PC-3 (cell line): ENCODE data around the gene LCA5L. TPM values are rescaled to one million over a fixed set of nuclear protein-coding genes. Genes with fewer than 3 reads are reported as not detected.

ENCODE experiments used
- ATAC-seq: fragments of 200-7000 bp; cut with Tn5 transposase; 2 replicates; pipeline ENCODE4 v1.9.1; 2020; ENCODE audit warnings: mild to moderate bottlenecking, moderate library complexity
- BruUV-seq: library from RNA; stranded (reverse); fragments of 400-500 nt; replicated peaks from 2 replicates; lab custom pipeline; 2021; lab: Mats Ljungman, UMichigan
- CTCF ChIA-PET: fragments of 300-600 bp; sonication (Branson Sonifier 250); formaldehyde crosslinking; loops from one replicate; lab custom pipeline; 2022; ENCODE audit warnings: antibody characterized with exemption; lab: Charles Lee
- POLR2A ChIA-PET: fragments of 300-600 bp; sonication (Branson Sonifier 250); formaldehyde crosslinking; loops from one replicate; lab custom pipeline; 2022; ENCODE audit warnings: antibody characterized with exemption; ENCODE audit not compliant: unreplicated experiment; lab: Charles Lee
- DNase-seq: peaks from one replicate; pipeline ENCODE4 v3.0.0-alpha.2; 2015
- H2AFZ ChIP-seq: fragments of 300-600 bp; sonication (generic); 2 replicates; pipeline ENCODE4 v1.6.0; 2016; ENCODE audit warnings: antibody characterized with exemption, low read length
- H3F3A ChIP-seq: fragments of 300-600 bp; sonication (generic); one replicate; pipeline ENCODE4 v1.6.0; 2017; ENCODE audit warnings: antibody characterized with exemption, low read length, control low read depth, mild to moderate bottlenecking; ENCODE audit not compliant: unreplicated experiment
- H3K27ac ChIP-seq: fragments of 300-600 bp; sonication (generic); 2 replicates; pipeline ENCODE4 v1.5.1; 2016; ENCODE audit warnings: mild to moderate bottlenecking, low read length
- H3K27me3 ChIP-seq: fragments of 300-600 bp; sonication (generic); 2 replicates; pipeline ENCODE4 v1.6.1; 2016; ENCODE audit warnings: low read length, mixed read lengths
- H3K36me3 ChIP-seq: fragments of 300-600 bp; sonication (generic); 2 replicates; pipeline ENCODE4 v1.6.1; 2016; ENCODE audit warnings: low read depth, mixed run types, low read length, mixed read lengths
- H3K4me1 ChIP-seq: fragments of 300-600 bp; sonication (generic); 2 replicates; pipeline ENCODE4 v1.5.1; 2016; ENCODE audit warnings: low read length; ENCODE audit not compliant: insufficient read depth
- H3K4me2 ChIP-seq: fragments of 300-600 bp; sonication (generic); 2 replicates; pipeline ENCODE4 v1.6.0; 2016; ENCODE audit warnings: low read length
- H3K4me3 ChIP-seq: fragments of 300-600 bp; sonication (generic); 2 replicates; pipeline ENCODE4 v1.5.1; 2016; ENCODE audit warnings: mild to moderate bottlenecking, low read length, mixed read lengths
- H3K79me2 ChIP-seq: fragments of 300-600 bp; sonication (generic); 2 replicates; pipeline ENCODE4 v1.6.1; 2017; ENCODE audit warnings: low read length, mixed read lengths
- H3K9ac ChIP-seq: fragments of 300-600 bp; sonication (generic); 2 replicates; pipeline ENCODE4 v1.6.0; 2016; ENCODE audit warnings: mild to moderate bottlenecking, low read length
- H3K9me2 ChIP-seq: fragments of 300-600 bp; sonication (generic); replicated peaks from 2 replicates; pipeline ENCODE4 v1.6.1; 2016; ENCODE audit warnings: mixed run types, low read length, mixed read lengths
- H3K9me3 ChIP-seq: fragments of 300-600 bp; sonication (generic); 2 replicates; pipeline ENCODE4 v1.6.1; 2016; ENCODE audit warnings: low read length, mixed read lengths
- H4K20me1 ChIP-seq: fragments of 300-600 bp; sonication (generic); 2 replicates; pipeline ENCODE4 v1.6.1; 2016; ENCODE audit warnings: low read length, mixed read lengths
- EZH2 ChIP-seq: fragments of 300-600 bp; sonication (generic); IDR thresholded peaks from one replicate; pipeline ENCODE4 v1.6.1; 2017; ENCODE audit warnings: antibody characterized with exemption, mild to moderate bottlenecking, low read length; ENCODE audit not compliant: unreplicated experiment
- EZH2phosphoT487 ChIP-seq: fragments of 300-600 bp; sonication (generic); IDR thresholded peaks from 2 replicates; pipeline ENCODE4 v1.6.1; 2018; ENCODE audit warnings: mild to moderate bottlenecking, antibody characterized with exemption, low read length, borderline replicate concordance
- intact Hi-C: fragments of 100-400 bp; cut with micrococcal nuclease; formaldehyde crosslinking; loops from 2 replicates; pipeline ENCODE4 v1.9.0; 2023
- total RNA-seq: library from RNA; depleted of rRNA; stranded (reverse); fragments of >200 nt; gene quantifications from 2 replicates; pipeline ENCODE4 v1.2.3, GENCODE V29; 2014
- TF ChIP-seq, protein P1 (sequence below): fragments of 300-600 bp; sonication (generic); conservative IDR thresholded peaks from 2 replicates; pipeline ENCODE4 v1.5.1; 2017; ENCODE audit warnings: antibody characterized with exemption, low read depth, mild to moderate bottlenecking, low read length

Gene LCA5L
- total RNA-seq, 1 experiment from 2014 or later, result 0.40 TPM

DNA sequence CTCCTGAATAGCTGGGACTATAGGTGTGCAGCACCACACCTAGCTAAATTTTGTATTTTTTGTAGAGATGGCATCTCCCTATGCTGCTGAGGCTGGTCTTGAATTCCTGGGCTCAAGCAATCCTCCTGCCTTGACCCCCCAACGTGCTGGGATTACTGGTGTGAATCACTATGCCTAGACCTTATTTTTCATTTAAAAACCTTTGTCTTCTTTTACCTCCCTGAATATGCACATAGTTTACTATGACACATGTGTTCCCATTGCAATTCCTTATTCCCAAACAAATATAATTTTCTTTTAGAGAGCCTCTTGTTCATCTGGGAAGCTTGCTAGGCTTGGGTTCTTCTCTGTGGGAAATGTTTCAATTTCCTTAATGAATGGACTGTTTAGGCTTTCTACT is 23.0 kb upstream of the LCA5L start:
- H2AFZ ChIP-seq, result no peak overlapping the region
- no peak for DNase-seq
- H3F3A ChIP-seq, result no peaks in the 10 kb centered on the region
- BruUV-seq, result no TSS peak
- no peaks in the 10 kb centered on the region for H3K36me3 ChIP-seq
- intact Hi-C loops, result no loop called here
- no peak overlapping the region for H3K9ac ChIP-seq
- ATAC-seq, result no peak
- H3K27ac ChIP-seq, result no peak overlapping the region
- TF ChIP-seq EZH2 (no peak), EZH2phosphoT487 (no peak)
- TF ChIP-seq, protein P1, sequence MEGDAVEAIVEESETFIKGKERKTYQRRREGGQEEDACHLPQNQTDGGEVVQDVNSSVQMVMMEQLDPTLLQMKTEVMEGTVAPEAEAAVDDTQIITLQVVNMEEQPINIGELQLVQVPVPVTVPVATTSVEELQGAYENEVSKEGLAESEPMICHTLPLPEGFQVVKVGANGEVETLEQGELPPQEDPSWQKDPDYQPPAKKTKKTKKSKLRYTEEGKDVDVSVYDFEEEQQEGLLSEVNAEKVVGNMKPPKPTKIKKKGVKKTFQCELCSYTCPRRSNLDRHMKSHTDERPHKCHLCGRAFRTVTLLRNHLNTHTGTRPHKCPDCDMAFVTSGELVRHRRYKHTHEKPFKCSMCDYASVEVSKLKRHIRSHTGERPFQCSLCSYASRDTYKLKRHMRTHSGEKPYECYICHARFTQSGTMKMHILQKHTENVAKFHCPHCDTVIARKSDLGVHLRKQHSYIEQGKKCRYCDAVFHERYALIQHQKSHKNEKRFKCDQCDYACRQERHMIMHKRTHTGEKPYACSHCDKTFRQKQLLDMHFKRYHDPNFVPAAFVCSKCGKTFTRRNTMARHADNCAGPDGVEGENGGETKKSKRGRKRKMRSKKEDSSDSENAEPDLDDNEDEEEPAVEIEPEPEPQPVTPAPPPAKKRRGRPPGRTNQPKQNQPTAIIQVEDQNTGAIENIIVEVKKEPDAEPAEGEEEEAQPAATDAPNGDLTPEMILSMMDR, result no peak
- no peaks in the 10 kb centered on the region for H3K27me3 ChIP-seq
- H3K9me3 ChIP-seq, result no peaks in the 10 kb centered on the region
- no peak overlapping the region for H3K4me3 ChIP-seq
- no peak overlapping the region for H3K4me2 ChIP-seq
- CTCF ChIA-PET, result no interaction called here
- H3K9me2 ChIP-seq, result no peaks in the 10 kb centered on the region
- POLR2A ChIA-PET, result no interaction called here
- H4K20me1 ChIP-seq, result no peaks in the 10 kb centered on the region
- H3K4me1 ChIP-seq, result no peaks in the 10 kb centered on the region
- no peaks in the 10 kb centered on the region for H3K79me2 ChIP-seq

DNA sequence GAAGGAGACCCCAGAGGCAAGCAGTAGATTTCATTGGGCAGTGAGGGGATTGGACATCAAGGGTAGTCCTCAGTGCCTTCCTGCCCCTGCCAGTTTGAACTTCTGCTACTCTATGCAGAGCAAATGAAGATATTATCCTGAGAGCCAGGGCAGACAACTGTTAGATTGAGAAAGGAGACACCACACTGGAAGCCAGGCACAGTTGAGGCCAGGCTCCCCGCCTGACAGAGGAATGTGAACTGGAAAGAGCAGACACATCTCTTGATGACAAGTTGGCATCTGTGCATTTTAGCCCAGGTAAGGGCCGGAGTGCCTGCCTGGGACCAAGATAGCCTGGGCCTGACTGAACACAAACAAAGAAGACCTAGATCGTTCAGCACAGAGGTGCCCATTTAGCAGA is 22.2 kb upstream of the LCA5L start:
- ChIA-PET CTCF (no interaction called here), POLR2A (no interaction called here)
- H3F3A ChIP-seq, result no peaks in the 10 kb centered on the region
- H3K9me3 ChIP-seq, result no peaks in the 10 kb centered on the region
- H3K27me3 ChIP-seq, result no peaks in the 10 kb centered on the region
- no peaks in the 10 kb centered on the region for H3K9me2 ChIP-seq
- H3K27ac ChIP-seq, result no peak overlapping the region
- ATAC-seq (no peak), DNase-seq (no peak)
- no peak overlapping the region for H3K4me2 ChIP-seq
- no TSS peak for BruUV-seq
- no peaks in the 10 kb centered on the region for H3K36me3 ChIP-seq
- intact Hi-C loops, result no loop called here
- H2AFZ ChIP-seq, result no peak overlapping the region
- no peaks in the 10 kb centered on the region for H3K4me1 ChIP-seq
- H3K9ac ChIP-seq, result no peak overlapping the region
- H3K4me3 ChIP-seq, result no peak overlapping the region
- no peak for TF ChIP-seq EZH2phosphoT487
- TF ChIP-seq, protein P1, result no peak
- no peak for TF ChIP-seq EZH2
- H3K79me2 ChIP-seq, result no peaks in the 10 kb centered on the region
- H4K20me1 ChIP-seq, result no peaks in the 10 kb centered on the region

DNA sequence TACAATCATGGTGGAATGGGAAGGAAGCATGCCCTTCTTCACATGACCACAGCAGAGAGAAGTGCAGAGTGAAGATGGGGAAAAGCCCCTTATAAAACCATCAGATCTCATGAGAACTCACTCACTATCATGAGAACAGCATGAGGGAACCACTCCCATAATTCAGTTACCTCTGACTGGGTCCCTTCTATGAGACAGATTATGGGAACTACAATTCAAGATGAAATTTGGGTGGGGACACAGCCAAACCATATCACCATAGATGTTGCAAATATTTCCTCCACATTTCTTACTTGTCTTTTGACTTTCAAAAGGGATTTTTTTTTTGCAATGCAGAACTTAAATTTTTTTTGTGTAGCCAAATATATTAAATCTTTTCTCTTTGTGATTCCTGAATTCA is 21.0 kb upstream of the LCA5L start:
- no peaks in the 10 kb centered on the region for H3K9me2 ChIP-seq
- H2AFZ ChIP-seq, result no peak overlapping the region
- no peak overlapping the region for H3K27ac ChIP-seq
- H3K9me3 ChIP-seq, result no peaks in the 10 kb centered on the region
- ATAC-seq (no peak), DNase-seq (no peak)
- H3K4me3 ChIP-seq, result no peak overlapping the region
- POLR2A ChIA-PET, result no interaction called here
- no TSS peak for BruUV-seq
- intact Hi-C loops, result no loop called here
- TF ChIP-seq, protein P1, result no peak
- H3K27me3 ChIP-seq, result no peaks in the 10 kb centered on the region
- no peak overlapping the region for H3K9ac ChIP-seq
- no peaks in the 10 kb centered on the region for H3K4me1 ChIP-seq
- H3F3A ChIP-seq, result no peaks in the 10 kb centered on the region
- H4K20me1 ChIP-seq, result no peaks in the 10 kb centered on the region
- H3K4me2 ChIP-seq, result no peak overlapping the region
- H3K79me2 ChIP-seq, result no peaks in the 10 kb centered on the region
- no peaks in the 10 kb centered on the region for H3K36me3 ChIP-seq
- CTCF ChIA-PET, result no interaction called here
